ENCODE results near the gene GUCD1. TPM values are rescaled to one million over a fixed set of nuclear protein-coding genes. Genes with fewer than 3 reads are reported as not detected.
"Not testable (repeated sequence)": the region's sequence is repeated elsewhere in the genome, so short reads cannot be mapped to it uniquely, and the experiment has no call there.

GUCD1 gene
- total RNA-seq, 1 experiment from 2014 or later: 44.8 TPM

GRCh38 chr22:24535348-24535747 lies 19.6 kb downstream of the GUCD1 start:
- DNase-seq (ENCODE audit: extremely low read depth, low read depth): no peak

- DNase-seq (ENCODE audit: extremely low read depth, low read depth): no peak
Measured at GRCh38 chr22:24532075-24532474, 22.9 kb downstream of the GUCD1 start.

- not testable (repeated sequence) for DNase-seq (ENCODE audit: extremely low read depth, low read depth)
Measured at GRCh38 chr22:24530968-24531367, 24.0 kb downstream of the GUCD1 start.

- no peak for DNase-seq (ENCODE audit: extremely low read depth, low read depth)
Measured at GRCh38 chr22:24529898-24530297, 25.0 kb downstream of the GUCD1 start.

GRCh38 chr22:24526191-24526590 lies 28.7 kb downstream of the GUCD1 start:
- no peak for DNase-seq (ENCODE audit: extremely low read depth, low read depth)

- DNase-seq (ENCODE audit: extremely low read depth, low read depth): peak; percentile 56
Measured at GRCh38 chr22:24525416-24526037, 29.4 kb downstream of the GUCD1 start.

GRCh38 chr22:24523873-24524272 lies 31.1 kb downstream of the GUCD1 start:
- DNase-seq (ENCODE audit: extremely low read depth, low read depth): no peak

GRCh38 chr22:24521791-24522245 lies 33.1 kb downstream of the GUCD1 start:
- peak; percentile 48 for DNase-seq (ENCODE audit: extremely low read depth, low read depth)

GRCh38 chr22:24519496-24519895 lies 35.4 kb downstream of the GUCD1 start:
- no peak for DNase-seq (ENCODE audit: extremely low read depth, low read depth)

- DNase-seq (ENCODE audit: extremely low read depth, low read depth): no peak
Measured at GRCh38 chr22:24518771-24519485, 36.0 kb downstream of the GUCD1 start.

- no peak for DNase-seq (ENCODE audit: extremely low read depth, low read depth)
Measured at GRCh38 chr22:24518228-24518627, 36.7 kb downstream of the GUCD1 start.

- no peak for DNase-seq (ENCODE audit: extremely low read depth, low read depth)
Measured at GRCh38 chr22:24517446-24517845, 37.5 kb downstream of the GUCD1 start.

- no peak for DNase-seq (ENCODE audit: extremely low read depth, low read depth)
Measured at GRCh38 chr22:24516301-24516737, 38.6 kb downstream of the GUCD1 start.

- no peak for DNase-seq (ENCODE audit: extremely low read depth, low read depth)
Measured at GRCh38 chr22:24515027-24515338, 40.0 kb downstream of the GUCD1 start.

GRCh38 chr22:24514241-24515026 lies 40.5 kb downstream of the GUCD1 start:
- DNase-seq (ENCODE audit: extremely low read depth, low read depth): no peak

GRCh38 chr22:24513378-24514240 lies 41.3 kb downstream of the GUCD1 start:
- no peak for DNase-seq (ENCODE audit: extremely low read depth, low read depth)

GRCh38 chr22:24512043-24512442 lies 42.9 kb downstream of the GUCD1 start:
- no peak for DNase-seq (ENCODE audit: extremely low read depth, low read depth)

GRCh38 chr22:24510637-24511625 lies 44.0 kb downstream of the GUCD1 start:
- DNase-seq (ENCODE audit: extremely low read depth, low read depth): peak; percentile 8

- DNase-seq (ENCODE audit: extremely low read depth, low read depth): no peak
Measured at GRCh38 chr22:24507716-24508115, 47.2 kb downstream of the GUCD1 start.
